Stimulated activated CD8-positive, alpha-beta memory T cell treated with anti-CD3 and anti-CD28 coated beads, Interleukin-15, amount 100 ng/mL, for 24 hours (primary cell): ENCODE measurements around the gene SERPINH1.

ENCODE experiments used
- DNase-seq: peaks from one replicate; pipeline ENCODE4 v3.0.0-alpha.2; 2020; ENCODE audit warnings: low read depth

Gene SERPINH1

GRCh38 chr11:75562048-75562835 lies at the start of gene SERPINH1:
Gene SERPINH1 (plus strand): TSS chr11:75562253. CDS start chr11:75566350, 4,097 bp downstream.
- peak; percentile 31 for DNase-seq

GRCh38 chr11:75513250-75513649 lies 48.8 kb upstream of the SERPINH1 start:
- no peak for DNase-seq

GRCh38 chr11:75514596-75514995 lies 47.5 kb upstream of the SERPINH1 start:
- no peak for DNase-seq

- DNase-seq: no peak
Observed at GRCh38 chr11:75516140-75516539, 45.9 kb upstream of the SERPINH1 start.

GRCh38 chr11:75516886-75517285 lies 45.2 kb upstream of the SERPINH1 start:
- DNase-seq: no peak

- no peak for DNase-seq
Observed at GRCh38 chr11:75518204-75518549, 43.9 kb upstream of the SERPINH1 start.

GRCh38 chr11:75518771-75519653 lies 43.0 kb upstream of the SERPINH1 start:
- DNase-seq: no peak

GRCh38 chr11:75520688-75521087 lies 41.4 kb upstream of the SERPINH1 start:
- DNase-seq: no peak

- no peak for DNase-seq
Observed at GRCh38 chr11:75522286-75523044, 39.6 kb upstream of the SERPINH1 start.

- no peak for DNase-seq
Observed at GRCh38 chr11:75523189-75523588, 38.9 kb upstream of the SERPINH1 start.

- no peak for DNase-seq
Observed at GRCh38 chr11:75523811-75524664, 38.0 kb upstream of the SERPINH1 start.

- no peak for DNase-seq
Observed at GRCh38 chr11:75524665-75525432, 37.2 kb upstream of the SERPINH1 start.

GRCh38 chr11:75525433-75526191 lies 36.4 kb upstream of the SERPINH1 start, which contains the start of gene GDPD5:
Gene GDPD5 (minus strand): TSS chr11:75525941. CDS start chr11:75477735, 48,206 bp downstream.
- peak; percentile 73 for DNase-seq

- DNase-seq: no peak
Observed at GRCh38 chr11:75526192-75526541, 35.9 kb upstream of the SERPINH1 start.

GRCh38 chr11:75527130-75527529 lies 34.9 kb upstream of the SERPINH1 start:
- no peak for DNase-seq

GRCh38 chr11:75527938-75528735 lies 33.9 kb upstream of the SERPINH1 start:
- no peak for DNase-seq

GRCh38 chr11:75530577-75530976 lies 31.5 kb upstream of the SERPINH1 start:
- DNase-seq: no peak

GRCh38 chr11:75531325-75531724 lies 30.7 kb upstream of the SERPINH1 start:
- DNase-seq: no peak
